Common myeloid progenitor, CD34-positive (primary cell): Measurements from ENCODE around the gene PGPEP1.

Experiments used
- CTCF ChIA-PET: fragments of 350-600 bp; sonication (Branson Sonifier 250); formaldehyde crosslinking; loops from one replicate; lab custom pipeline; 2021; ENCODE audit warnings: antibody characterized with exemption; lab: Charles Lee
- POLR2A ChIA-PET: fragments of 350-600 bp; sonication (Branson Sonifier 250); formaldehyde crosslinking; loops from one replicate; lab custom pipeline; 2021; ENCODE audit warnings: antibody characterized with exemption; lab: Charles Lee
- DNase-seq, 3 donors: peaks; one replicate each; pipeline versions ENCODE4 v3.0.0 to v3.0.0-alpha.2; 2013
- H3K27ac ChIP-seq, 2 experiments: 1 replicate in 1 of 2; 2 replicates in 1 of 2; pipeline ENCODE4 v1.7.0; 2013; ENCODE audit warnings: inconsistent platforms in 2 of 2, low read length in 2 of 2, mild to moderate bottlenecking in 2 of 2, low read depth in 1 of 2, moderate library complexity in 1 of 2; ENCODE audit not compliant: severe bottlenecking in 2 of 2, insufficient read depth in 1 of 2, poor library complexity in 1 of 2
- H3K27me3 ChIP-seq, 5 experiments: replicated peaks in 2 of 5; 1 replicate in 3 of 5; 2 replicates in 2 of 5; pipeline versions ENCODE4 v1.6.1 to v1.7.0; 2013; ENCODE audit warnings: low read length in 4 of 5, mild to moderate bottlenecking in 2 of 5, moderate library complexity in 2 of 5, inconsistent platforms in 1 of 5; ENCODE audit not compliant: insufficient read depth in 5 of 5, control insufficient read depth in 4 of 5
- H3K36me3 ChIP-seq, 4 experiments: 1 replicate in 2 of 4; 2 replicates in 2 of 4; pipeline versions ENCODE4 v1.6.1 to v1.7.0; 2013; ENCODE audit warnings: low read length in 3 of 4, control low read depth in 1 of 4, mild to moderate bottlenecking in 1 of 4; ENCODE audit not compliant: control insufficient read depth in 4 of 4, insufficient read depth in 4 of 4
- H3K4me1 ChIP-seq, 4 experiments: 1 replicate in 3 of 4; 2 replicates in 1 of 4; pipeline versions ENCODE4 v1.6.1 to v1.7.1; 2013; ENCODE audit warnings: low read length in 3 of 4, mild to moderate bottlenecking in 3 of 4, control low read depth in 1 of 4, inconsistent platforms in 1 of 4, moderate library complexity in 1 of 4; ENCODE audit not compliant: control insufficient read depth in 4 of 4, insufficient read depth in 4 of 4; ENCODE audit errors: control extremely low read depth in 1 of 4
- H3K4me3 ChIP-seq, 7 experiments: 1 replicate in 4 of 7; 2 replicates in 3 of 7; pipeline versions ENCODE4 v1.5.1 to v1.7.0; 2013; ENCODE audit warnings: mild to moderate bottlenecking in 7 of 7, low read length in 6 of 7, moderate library complexity in 6 of 7, inconsistent platforms in 2 of 7, low read depth in 2 of 7, control low read depth in 1 of 7; ENCODE audit not compliant: insufficient read depth in 4 of 7, control insufficient read depth in 1 of 7; ENCODE audit errors: extremely low read depth in 1 of 7
- H3K9me3 ChIP-seq, 5 experiments: 1 replicate in 4 of 5; 2 replicates in 1 of 5; pipeline versions ENCODE4 v1.6.1 to v1.7.1; 2013; ENCODE audit warnings: low read length in 4 of 5, mild to moderate bottlenecking in 2 of 5, inconsistent platforms in 1 of 5, low read depth in 1 of 5, moderate library complexity in 1 of 5; ENCODE audit not compliant: control insufficient read depth in 4 of 5, insufficient read depth in 2 of 5; ENCODE audit errors: control extremely low read depth in 1 of 5
- WGBS: methylation state at CpG from one replicate; pipeline ENCODE4 v1.1.5; 2013; ENCODE audit not compliant: insufficient coverage; 5-methylcytosine and 5-hydroxymethylcytosine counted together

Gene PGPEP1

DNA sequence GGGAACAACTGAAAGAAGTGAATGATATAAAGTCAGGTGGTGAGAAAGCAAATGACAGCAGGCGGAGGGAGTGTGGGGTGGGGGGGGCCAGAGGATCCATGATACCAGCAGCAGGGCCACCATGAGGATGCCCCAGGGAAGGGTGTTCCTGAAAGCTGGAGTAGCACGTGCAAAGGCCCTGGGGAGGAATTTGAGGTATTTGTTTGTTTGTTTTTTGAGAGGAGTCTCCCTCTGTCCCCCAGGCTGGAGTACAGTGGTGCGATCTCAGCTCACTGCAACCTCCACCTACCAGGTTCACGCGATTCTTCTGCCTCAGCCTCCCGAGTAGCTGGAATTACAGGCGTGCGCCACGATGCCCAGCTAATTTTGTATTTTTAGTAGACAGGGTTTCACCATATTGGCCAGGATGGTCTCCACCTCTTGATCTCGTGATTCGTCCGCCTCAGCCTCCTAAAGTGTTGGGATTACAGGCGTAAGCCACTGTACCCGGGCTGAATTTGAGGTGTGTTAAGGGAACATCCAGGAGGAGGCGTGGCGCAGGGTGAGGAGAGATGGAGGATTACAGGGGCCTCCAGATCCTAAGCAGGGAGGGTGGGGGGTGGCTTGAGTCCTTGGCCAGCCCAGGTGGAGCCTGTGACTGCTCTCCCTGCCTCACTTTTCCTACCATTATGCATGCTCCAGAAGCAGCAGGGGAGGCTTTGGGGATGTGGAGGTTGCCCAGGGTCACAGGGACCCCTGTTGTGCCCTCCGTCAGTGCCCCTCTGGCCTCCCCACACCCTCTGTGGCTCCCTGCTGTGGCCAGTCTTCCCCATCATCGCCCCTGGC lies 46.5 kb upstream of the PGPEP1 start:
- DNase-seq = no peak
- peaks cover 4 to 51% (median 37%) of the 10 kb centered on the region in 4 experiments for H3K4me1 ChIP-seq
- no peaks in the 10 kb centered on the region for H3K36me3 ChIP-seq
- H3K27me3 ChIP-seq = no peaks in the 10 kb centered on the region
- POLR2A ChIA-PET = interaction anchor here (2.7 to 6.1 kb wide), 2 partner anchors 11 to 13 kb away, joined by 31 to 145 read pairs; partner anchors contain the start of gene JUND
- no peaks in the 10 kb centered on the region for H3K9me3 ChIP-seq
- H3K4me3 ChIP-seq = peak overlapping the region in 3 of 7 experiments; percentile 77 to 90 (median 79)
- CTCF ChIA-PET = interaction anchor here (0.6 to 5.2 kb wide), 7 partner anchors 8 to 95 kb away, joined by 3 to 52 read pairs (median 9); partner anchors contain the start of gene JUND
- H3K27ac ChIP-seq = peak overlapping the region in 1 of 2 experiments; percentile 95
- 92% methylated on average over 13 of the region's 18 CpGs for WGBS

DNA sequence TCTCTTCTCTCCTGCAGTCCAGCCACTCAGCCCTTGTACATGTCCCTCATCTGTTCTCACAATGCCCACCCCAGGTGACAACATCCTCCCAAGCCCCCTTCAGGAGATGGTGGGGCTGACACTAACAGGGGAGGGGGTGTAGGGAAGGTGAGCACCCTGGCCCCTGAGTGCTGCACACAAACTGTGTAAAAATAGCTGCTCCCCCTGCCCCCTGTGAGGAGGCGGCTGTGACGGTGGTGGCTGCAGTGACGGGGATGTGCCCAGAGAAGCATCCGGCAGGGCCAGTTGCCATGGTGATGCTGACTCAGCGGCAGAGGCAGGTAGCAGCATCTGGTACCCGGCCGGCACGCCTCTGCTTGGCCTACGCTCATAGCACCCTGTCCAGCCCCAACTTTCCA lies 45.9 kb upstream of the PGPEP1 start:
- 61% methylated on average over 6 of the region's 9 CpGs for WGBS
- no peak overlapping the region for H3K4me3 ChIP-seq
- H3K4me1 ChIP-seq = peaks cover 4 to 45% (median 37%) of the 10 kb centered on the region in 4 experiments
- H3K27me3 ChIP-seq = no peaks in the 10 kb centered on the region
- no peaks in the 10 kb centered on the region for H3K9me3 ChIP-seq
- ChIA-PET POLR2A (interaction anchor here (6.1 kb wide), 1 partner anchor 14 kb away, joined by 145 read pairs; the partner anchor contains the start of gene JUND), CTCF (interaction anchor here (4.1 kb wide), 1 partner anchor 10 kb away, joined by 14 read pairs; no protein-coding TSS in a partner anchor)
- no peaks in the 10 kb centered on the region for H3K36me3 ChIP-seq
- peak in 2 of 3 donors; percentile 82 to 85 for DNase-seq
- H3K27ac ChIP-seq = no peak overlapping the region

DNA sequence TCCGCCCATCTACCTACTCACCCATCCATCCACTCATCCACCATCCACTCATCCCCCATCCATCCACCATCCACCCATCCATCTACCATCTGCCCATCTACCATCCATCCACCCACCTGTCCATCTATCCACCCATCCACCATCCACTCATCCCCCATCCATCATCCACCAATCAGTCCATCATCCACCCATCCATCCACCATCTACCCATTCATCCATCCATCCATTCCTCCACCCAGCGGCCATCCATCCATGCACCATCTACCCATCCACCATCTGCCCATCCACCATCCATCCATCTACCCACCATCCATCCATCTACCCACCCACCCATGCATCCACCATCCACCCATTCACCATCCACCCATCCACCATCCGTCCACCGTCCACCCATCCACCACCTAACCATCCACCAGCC lies 45.4 kb upstream of the PGPEP1 start:
- Histone ChIP-seq H3K27me3 (no peaks in the 10 kb centered on the region), H3K36me3 (no peaks in the 10 kb centered on the region), H3K4me3 (no peak overlapping the region), H3K27ac (no peak overlapping the region), H3K4me1 (peaks cover under 1 to 39% (median 32%) of the 10 kb centered on the region in 4 experiments), H3K9me3 (no peaks in the 10 kb centered on the region)
- DNase-seq = no peak
- WGBS = 94% methylated on average over 4 of the region's 4 CpGs
- ChIA-PET POLR2A (interaction anchor here (6.1 kb wide), 1 partner anchor 14 kb away, joined by 145 read pairs; the partner anchor contains the start of gene JUND), CTCF (no interaction called here)

DNA sequence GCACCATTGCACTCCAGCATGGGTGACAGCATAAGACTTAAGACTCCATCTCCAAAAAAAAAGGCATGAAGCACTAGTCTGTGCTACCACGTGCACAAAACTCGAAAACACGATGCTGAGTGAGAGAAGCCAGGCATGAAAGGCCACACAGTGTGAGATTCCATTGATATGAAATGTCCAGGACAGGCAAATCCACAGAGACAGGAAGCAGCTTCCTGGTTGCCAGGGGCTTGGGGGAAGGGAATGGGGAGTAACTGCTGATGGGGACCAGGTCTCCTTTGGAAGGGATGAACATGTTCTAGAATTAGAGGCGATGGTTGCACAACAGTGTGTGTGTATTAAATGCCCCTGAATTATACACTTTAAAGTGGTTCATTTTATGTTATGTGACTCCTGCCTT lies 43.1 kb upstream of the PGPEP1 start:
- ChIA-PET CTCF (no interaction called here), POLR2A (interaction anchor here (1.7 kb wide), 1 partner anchor 16 kb away, joined by 3 read pairs; the partner anchor contains the start of gene JUND)
- H3K27ac ChIP-seq = no peak overlapping the region
- DNase-seq = no peak
- H3K9me3 ChIP-seq = no peaks in the 10 kb centered on the region
- no peaks in the 10 kb centered on the region for H3K27me3 ChIP-seq
- no peaks in the 10 kb centered on the region for H3K36me3 ChIP-seq
- 100% methylated on average over 3 of the region's 4 CpGs for whole genome bisulfite sequencing
- H3K4me3 ChIP-seq = no peak overlapping the region
- H3K4me1 ChIP-seq = peaks cover 0 to 26% (median 15%) of the 10 kb centered on the region in 4 experiments

DNA sequence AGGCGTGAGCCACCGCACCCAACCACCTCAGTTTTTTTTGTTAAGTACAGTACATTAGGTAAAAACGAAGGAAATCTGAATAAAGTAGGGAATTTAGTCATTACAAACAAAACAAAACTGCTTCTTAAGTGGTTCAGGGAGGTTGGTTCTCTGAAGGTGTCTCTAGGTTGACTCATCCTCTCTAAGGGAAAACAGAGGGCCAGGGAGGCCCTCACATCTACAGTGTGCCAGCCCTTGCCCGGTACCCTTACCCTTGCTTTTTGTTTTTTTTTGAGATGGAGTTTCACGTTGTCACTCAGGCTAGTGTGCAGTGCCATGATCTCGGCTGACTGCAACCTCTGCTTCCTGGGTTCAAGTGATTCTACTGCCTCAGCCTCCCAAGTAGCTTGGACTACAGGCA lies 41.8 kb upstream of the PGPEP1 start:
- 93% methylated on average over 3 of the region's 6 CpGs for WGBS
- Histone ChIP-seq H3K36me3 (no peaks in the 10 kb centered on the region), H3K4me3 (no peak overlapping the region), H3K27me3 (no peaks in the 10 kb centered on the region), H3K9me3 (no peaks in the 10 kb centered on the region), H3K27ac (no peak overlapping the region), H3K4me1 (peaks cover 0 to 27% (median 17%) of the 10 kb centered on the region in 4 experiments)
- DNase-seq = no peak
- CTCF ChIA-PET = no interaction called here
- POLR2A ChIA-PET = no interaction called here

DNA sequence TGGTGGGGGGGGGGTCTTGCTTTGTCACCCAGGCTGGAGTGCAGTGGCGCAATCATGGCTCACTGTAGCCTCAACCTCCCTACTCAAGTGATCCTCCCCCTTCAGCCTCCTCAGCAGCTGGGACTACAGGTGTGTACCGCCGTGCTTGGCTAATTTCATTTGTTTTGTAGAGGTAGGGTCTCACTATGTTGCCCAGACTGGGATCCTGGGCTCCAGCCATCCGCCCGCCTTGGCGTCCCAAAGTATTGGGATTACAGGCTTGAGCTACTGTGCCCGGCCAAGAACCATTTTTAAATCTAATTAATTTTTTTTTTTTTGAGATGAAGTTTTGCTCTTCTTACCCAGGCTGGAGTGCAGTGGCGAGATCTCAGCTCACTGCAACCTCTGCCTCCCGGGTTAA lies 40.7 kb upstream of the PGPEP1 start:
- WGBS = 100% methylated on average over 4 of the region's 9 CpGs

More for the DNA sequence above, 40.7 kb upstream of the PGPEP1 start:
- CTCF ChIA-PET = interaction anchor here (0.7 to 3.1 kb wide), 3 partner anchors 20 to 25 kb away, joined by 3 to 13 read pairs (median 3); no protein-coding TSS in a partner anchor
- no peak for DNase-seq
- no peak overlapping the region for H3K27ac ChIP-seq
- H3K36me3 ChIP-seq = no peaks in the 10 kb centered on the region
- peaks cover 0 to 31% (median 24%) of the 10 kb centered on the region in 4 experiments for H3K4me1 ChIP-seq
- H3K4me3 ChIP-seq = no peak overlapping the region
- no peaks in the 10 kb centered on the region for H3K9me3 ChIP-seq
- POLR2A ChIA-PET = interaction anchor here (0.6 to 0.9 kb wide), 3 partner anchors 18 to 40 kb away, joined by 3 to 5 read pairs (median 3); partner anchors contain the start of gene JUND
- no peaks in the 10 kb centered on the region for H3K27me3 ChIP-seq
